Measurements from ENCODE around the gene ICE2. TPM values are rescaled to one million over a fixed set of nuclear protein-coding genes. Genes with fewer than 3 reads are reported as not detected.

Gene ICE2
- total and polyA plus RNA-seq, 11 donors, result 8.4 to 28.8 (median 21.6) TPM

DNA sequence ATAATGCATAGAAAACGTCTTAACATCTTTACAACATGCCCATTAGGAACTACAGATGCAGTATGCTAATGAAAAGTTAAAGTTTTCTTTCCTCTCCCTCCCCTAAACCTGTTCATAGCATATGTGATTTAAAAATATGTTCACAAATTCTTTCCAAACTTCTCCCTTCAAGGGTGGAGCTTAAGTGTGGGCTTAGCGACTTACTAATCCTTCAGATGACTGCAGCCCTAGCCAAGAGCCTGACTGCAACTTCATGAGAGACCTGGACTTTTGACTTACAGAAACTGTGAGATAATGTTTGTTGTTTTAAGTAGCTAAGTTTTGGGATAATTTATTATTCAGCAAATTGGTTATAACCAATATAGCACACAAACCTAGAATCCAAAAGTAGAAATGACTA lies 59.2 kb downstream of the ICE2 start:
- no peak for ATAC-seq
- intact Hi-C loops (cut with DNase I), result no loop called here
- WGBS, 4 donors, result 86 to 92% (median 87%) methylated on average over 2 of the region's 2 CpGs

GRCh38 chr15:60418096-60418495 lies 60.8 kb downstream of the ICE2 start:
- no peak for DNase-seq
- Histone ChIP-seq H3K27ac (no peak overlapping the region), H3K9me3 (no peaks in the 10 kb centered on the region), H3K4me3 (no peak overlapping the region), H3K4me1 (peaks cover 0 to 7% (median 0%) of the 10 kb centered on the region in 12 donors), H3K27me3 (no peaks in the 10 kb centered on the region), H3K36me3 (peaks cover 0 to 24% (median 9%) of the 10 kb centered on the region in 9 donors)
- WGBS, 4 donors, result 91 to 94% (median 92%) methylated on average over 3 of the region's 3 CpGs
- ATAC-seq, result no peak
- TF ChIP-seq, protein P1, sequence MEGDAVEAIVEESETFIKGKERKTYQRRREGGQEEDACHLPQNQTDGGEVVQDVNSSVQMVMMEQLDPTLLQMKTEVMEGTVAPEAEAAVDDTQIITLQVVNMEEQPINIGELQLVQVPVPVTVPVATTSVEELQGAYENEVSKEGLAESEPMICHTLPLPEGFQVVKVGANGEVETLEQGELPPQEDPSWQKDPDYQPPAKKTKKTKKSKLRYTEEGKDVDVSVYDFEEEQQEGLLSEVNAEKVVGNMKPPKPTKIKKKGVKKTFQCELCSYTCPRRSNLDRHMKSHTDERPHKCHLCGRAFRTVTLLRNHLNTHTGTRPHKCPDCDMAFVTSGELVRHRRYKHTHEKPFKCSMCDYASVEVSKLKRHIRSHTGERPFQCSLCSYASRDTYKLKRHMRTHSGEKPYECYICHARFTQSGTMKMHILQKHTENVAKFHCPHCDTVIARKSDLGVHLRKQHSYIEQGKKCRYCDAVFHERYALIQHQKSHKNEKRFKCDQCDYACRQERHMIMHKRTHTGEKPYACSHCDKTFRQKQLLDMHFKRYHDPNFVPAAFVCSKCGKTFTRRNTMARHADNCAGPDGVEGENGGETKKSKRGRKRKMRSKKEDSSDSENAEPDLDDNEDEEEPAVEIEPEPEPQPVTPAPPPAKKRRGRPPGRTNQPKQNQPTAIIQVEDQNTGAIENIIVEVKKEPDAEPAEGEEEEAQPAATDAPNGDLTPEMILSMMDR (IDR thresholded peaks at IDR 0.05), result no peak
- TF ChIP-seq POLR2A (IDR thresholded peaks at IDR 0.05), result no peak
- intact Hi-C loops (cut with DNase I), result no loop called here

More for the DNA sequence above, 59.2 kb downstream of the ICE2 start:
- H3K27me3 ChIP-seq, result no peaks in the 10 kb centered on the region
- peaks cover 0 to 22% (median 0%) of the 10 kb centered on the region in 12 donors for H3K4me1 ChIP-seq
- no peak overlapping the region for H3K27ac ChIP-seq
- no peaks in the 10 kb centered on the region for H3K9me3 ChIP-seq
- DNase-seq, result no peak
- peaks cover 0 to 29% (median 9%) of the 10 kb centered on the region in 9 donors for H3K36me3 ChIP-seq
- no peak overlapping the region for H3K4me3 ChIP-seq
- no peak for TF ChIP-seq POLR2A (IDR thresholded peaks at IDR 0.05)
- TF ChIP-seq, protein P1 (IDR thresholded peaks at IDR 0.05), result no peak

- intact Hi-C loops (cut with DNase I), result no loop called here
- H3K36me3 ChIP-seq, result peaks cover 0 to 15% (median 3%) of the 10 kb centered on the region in 9 donors
- TF ChIP-seq, protein P1 (IDR thresholded peaks at IDR 0.05), result no peak
- no peak for TF ChIP-seq POLR2A (IDR thresholded peaks at IDR 0.05)
- no peak overlapping the region for H3K27ac ChIP-seq
- H3K27me3 ChIP-seq, result no peaks in the 10 kb centered on the region
- no peak for ATAC-seq
- H3K9me3 ChIP-seq, result no peaks in the 10 kb centered on the region
- WGBS, 4 donors, result 98% methylated on average over 4 of the region's 4 CpGs
- DNase-seq, result no peak
- no peak overlapping the region for H3K4me3 ChIP-seq
- H3K4me1 ChIP-seq, result peaks cover 0 to 6% (median 0%) of the 10 kb centered on the region in 12 donors
Observed at GRCh38 chr15:60417112-60417511, 61.8 kb downstream of the ICE2 start.

DNA sequence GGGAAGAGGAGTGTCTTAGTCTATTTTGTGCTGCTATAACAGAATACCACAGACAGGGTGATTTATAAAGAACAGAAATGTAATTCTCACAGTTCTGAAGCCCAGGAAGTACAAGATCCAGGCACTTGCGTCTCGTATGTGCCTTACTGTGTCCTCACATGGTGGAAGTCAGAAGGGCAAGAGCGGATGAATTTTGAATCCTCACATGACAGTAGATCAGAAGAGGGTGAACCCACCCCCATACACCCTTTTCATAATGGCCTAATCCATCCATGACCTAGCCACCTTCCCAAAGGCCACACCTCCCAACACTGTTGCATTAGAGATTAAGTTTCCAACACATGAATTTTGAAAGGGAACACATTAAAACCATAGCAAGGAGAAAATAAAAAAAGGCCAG lies 62.5 kb downstream of the ICE2 start:
- no peak for ATAC-seq
- intact Hi-C loops (cut with DNase I), result no loop called here

More for the DNA sequence above, 62.5 kb downstream of the ICE2 start:
- DNase-seq, result no peak
- TF ChIP-seq, protein P1 (IDR thresholded peaks at IDR 0.05), result no peak
- no peak for TF ChIP-seq POLR2A (IDR thresholded peaks at IDR 0.05)
- Histone ChIP-seq H3K36me3 (peaks cover 0 to 10% (median 0%) of the 10 kb centered on the region in 9 donors), H3K9me3 (no peaks in the 10 kb centered on the region), H3K4me1 (peaks cover 0 to 5% (median 0%) of the 10 kb centered on the region in 12 donors), H3K4me3 (no peak overlapping the region), H3K27ac (no peak overlapping the region), H3K27me3 (no peaks in the 10 kb centered on the region)
- WGBS, 4 donors, result 92 to 98% (median 97%) methylated on average over 3 of the region's 3 CpGs
